ENCODE measurements around the gene ALK. TPM values are rescaled to one million over a fixed set of nuclear protein-coding genes. Genes with fewer than 3 reads are reported as not detected.

The ALK gene
- total and polyA plus RNA-seq, 10 of the 15 experiments (the other 5 are each of a cell fraction or from before 2014, with no cell fraction given) = 0.11 TPM; not detected in 9

DNA sequence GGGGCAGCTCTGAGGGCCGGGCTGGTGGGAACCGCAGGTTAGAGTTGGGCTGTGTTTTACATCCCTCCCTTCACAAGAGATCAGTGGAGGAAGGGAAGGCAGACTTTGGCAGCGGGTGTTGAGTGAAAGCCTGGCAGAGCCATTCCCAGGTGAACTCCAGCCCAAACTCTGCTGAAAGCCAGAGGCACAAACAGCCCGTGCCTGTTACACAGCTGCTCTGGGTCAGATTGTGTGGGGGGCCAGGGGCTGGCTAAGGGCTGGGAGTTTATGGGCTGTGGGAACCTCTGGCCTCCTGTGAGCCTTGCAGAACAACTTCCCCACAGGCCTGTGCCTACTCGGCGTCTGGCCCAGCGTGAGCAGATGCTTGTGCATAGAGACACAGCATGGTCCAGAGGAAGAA lies 519.4 kb downstream of the ALK start:
- CTCF ChIA-PET = no interaction called here
- POLR2A ChIA-PET = no interaction called here
- no peak for TF ChIP-seq TAF1 (IDR thresholded peaks at IDR 0.05; ENCODE audit: borderline replicate concordance, low read depth, low read length)
- TF ChIP-seq, protein P1, sequence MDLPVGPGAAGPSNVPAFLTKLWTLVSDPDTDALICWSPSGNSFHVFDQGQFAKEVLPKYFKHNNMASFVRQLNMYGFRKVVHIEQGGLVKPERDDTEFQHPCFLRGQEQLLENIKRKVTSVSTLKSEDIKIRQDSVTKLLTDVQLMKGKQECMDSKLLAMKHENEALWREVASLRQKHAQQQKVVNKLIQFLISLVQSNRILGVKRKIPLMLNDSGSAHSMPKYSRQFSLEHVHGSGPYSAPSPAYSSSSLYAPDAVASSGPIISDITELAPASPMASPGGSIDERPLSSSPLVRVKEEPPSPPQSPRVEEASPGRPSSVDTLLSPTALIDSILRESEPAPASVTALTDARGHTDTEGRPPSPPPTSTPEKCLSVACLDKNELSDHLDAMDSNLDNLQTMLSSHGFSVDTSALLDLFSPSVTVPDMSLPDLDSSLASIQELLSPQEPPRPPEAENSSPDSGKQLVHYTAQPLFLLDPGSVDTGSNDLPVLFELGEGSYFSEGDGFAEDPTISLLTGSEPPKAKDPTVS (IDR thresholded peaks at IDR 0.05; ENCODE audit: low read depth, low read length) = no peak
- TF ChIP-seq STAT1 (conservative IDR thresholded peaks at IDR 0.05) = no peak
- no peak for TF ChIP-seq GABPA (IDR thresholded peaks at IDR 0.05; ENCODE audit: low read depth)
- no peak for TF ChIP-seq MXI1 (IDR thresholded peaks at IDR 0.05; ENCODE audit: low read depth, low read length)
- TF ChIP-seq CBX5 (IDR thresholded peaks at IDR 0.05; ENCODE audit: low read depth) = no peak
- no peak for TF ChIP-seq KAT2A (conservative IDR thresholded peaks at IDR 0.05; ENCODE audit: control insufficient read depth, low read depth, low read length)
- no peak overlapping the region for H3K9ac ChIP-seq (ENCODE audit: control insufficient read depth, insufficient read depth, low read length)
- ATAC-seq (no peak), DNase-seq (ENCODE audit: low read depth, low spot score) (no peak), FAIRE-seq (no peak)
- BruUV-seq (replicated peaks) = no TSS peak
- 53% methylated on average over 7 of the region's 7 CpGs for WGBS (ENCODE audit: insufficient coverage, insufficient replicate concordance, low lambda C conversion rate, missing lambda C conversion rate)
- H3K9me3 ChIP-seq (replicated peaks; ENCODE audit: control insufficient read depth, insufficient read depth, low read length) = no peaks in the 10 kb centered on the region
- no peaks in the 10 kb centered on the region for H3K36me3 ChIP-seq (ENCODE audit: control insufficient read depth in 2 of 2, insufficient read depth in 2 of 2, low read length in 1 of 2)
- SMC1A ChIA-PET (ENCODE audit: uncharacterized antibody, unreplicated experiment) = no interaction called here
- H3K27ac ChIP-seq (ENCODE audit: control insufficient read depth, insufficient read depth) = no peak overlapping the region
- in situ Hi-C loops (cut with MboI) = no loop called here
- H3K4me3 ChIP-seq = no peak overlapping the region
- H3K4me2 ChIP-seq (ENCODE audit: control insufficient read depth, insufficient read depth) = no peak overlapping the region
- intact Hi-C loops (cut with micrococcal nuclease; ENCODE audit: unreplicated experiment) = no loop called here
- no peak overlapping the region for H2AFZ ChIP-seq (ENCODE audit: control insufficient read depth, low read depth, low read length)
- RAD21 ChIA-PET (ENCODE audit: unreplicated experiment) = no interaction called here
- H3K4me1 ChIP-seq (ENCODE audit: control insufficient read depth, insufficient read depth, low read length) = no peaks in the 10 kb centered on the region
- no peaks in the 10 kb centered on the region for H4K20me1 ChIP-seq (ENCODE audit: control insufficient read depth, insufficient read depth)
- peaks cover 1 to 2% of the 10 kb centered on the region in 2 experiments; a peak in 3 of 4 replicates for H3K27me3 ChIP-seq (replicated peaks in 1 of 2; ENCODE audit: control insufficient read depth in 2 of 2, insufficient read depth in 2 of 2, low read length in 1 of 2)
- H3K79me2 ChIP-seq (ENCODE audit: control insufficient read depth, insufficient read depth, low read length) = no peaks in the 10 kb centered on the region

Data from GM12878 (cell line).